Kidney (tissue), 14 donors: ENCODE results near the gene KLB. TPM values are rescaled to one million over a fixed set of nuclear protein-coding genes. Genes with fewer than 3 reads are reported as not detected.
A peak's percentile ranks its signal among the peaks of the same experiment; 100 is the strongest.

Experiments
- DNase-seq, 5 donors: peaks; one replicate each; pipeline ENCODE4 v3.0.0-alpha.2; 2013 to 2020
- FAIRE-seq: peaks from 2 replicates; lab custom pipeline; 2012; peaks lifted over from hg19 to GRCh38; lab: Jason Lieb, UNC
- H3K27ac ChIP-seq, 2 donors: one replicate each; pipeline ENCODE4 v1.7.0; 2013; ENCODE audit warnings: low read depth in 2 of 2, low read length in 2 of 2, inconsistent platforms in 1 of 2
- H3K27me3 ChIP-seq: one replicate; pipeline ENCODE4 v1.7.1; 2013; ENCODE audit warnings: low read length, inconsistent platforms; ENCODE audit not compliant: control insufficient read depth, insufficient read depth
- H3K36me3 ChIP-seq, 3 donors: one replicate each; pipeline versions ENCODE4 v1.7.0 to v1.7.1; 2013; ENCODE audit warnings: low read length in 3 of 3, control low read depth in 1 of 3, inconsistent platforms in 1 of 3; ENCODE audit not compliant: insufficient read depth in 3 of 3, control insufficient read depth in 2 of 3
- H3K4me1 ChIP-seq, 3 donors: one replicate each; pipeline versions ENCODE4 v1.7.0 to v1.7.1; 2013; ENCODE audit warnings: low read length in 3 of 3, inconsistent platforms in 1 of 3, low read depth in 1 of 3; ENCODE audit not compliant: control insufficient read depth in 2 of 3, insufficient read depth in 2 of 3
- H3K4me3 ChIP-seq, 3 donors: one replicate each; pipeline versions ENCODE4 v1.7.0 to v1.8.1; 2013; ENCODE audit warnings: low read length in 3 of 3, control low read depth in 1 of 3, inconsistent platforms in 1 of 3
- H3K9ac ChIP-seq, 3 donors: one replicate each; pipeline versions ENCODE4 v1.7.0 to v1.7.1; 2013; ENCODE audit warnings: low read length in 3 of 3, control low read depth in 1 of 3, inconsistent platforms in 1 of 3
- H3K9me3 ChIP-seq, 3 donors: one replicate each; pipeline versions ENCODE4 v1.7.0 to v1.7.1; 2013; ENCODE audit warnings: low read length in 3 of 3, control low read depth in 1 of 3, inconsistent platforms in 1 of 3; ENCODE audit not compliant: control insufficient read depth in 2 of 3, insufficient read depth in 1 of 3
- CTCF ChIP-seq: IDR thresholded peaks from 3 replicates; pipeline ENCODE4 v1.5.1; 2012; ENCODE audit warnings: mild to moderate bottlenecking, moderate library complexity, borderline replicate concordance; ENCODE audit not compliant: insufficient read depth; ENCODE audit errors: extremely low read depth
- intact Hi-C: fragments of 100-400 bp; cut with DNase I; formaldehyde crosslinking; loops from one replicate; pipeline ENCODE4 v1.11.1; 2022
- polyA plus RNA-seq: library from polyadenylated mRNA; stranded (reverse); fragments of 350-450 nt; fragmentation: Illumina TruSeq; extraction: RNeasy Lipid Tissue Mini Kit (QIAGEN cat#74804); gene quantifications from one replicate; pipeline ENCODE4 v1.2.3, GENCODE V29; 2014; ENCODE audit warnings: low read depth, low replicate concordance; ENCODE audit not compliant: insufficient read depth
- total RNA-seq: library from RNA; stranded (reverse); fragmentation: NEBNext Ultra II Directional; extraction: Animal tissue kit (Norgen Biotek cat#: 25700); gene quantifications from one replicate; pipeline ENCODE4 v1.2.1, GENCODE V29; 2021
- donor health status: control.
- donor health status: control.
- donor health status: control.
- donor health status: control.
- donor health status: control.
- donor health status: DM: yes; HTN: yes; CAD: no.
- donor health status: Normal renal cell carcinoma (clear cell type).

KLB gene
- total and polyA plus RNA-seq, 2 donors from 2014 or later, result 0.41 TPM; not detected in 1

- no peaks in the 10 kb centered on the region for H3K27me3 ChIP-seq
- DNase-seq (peak in 2 of 5 donors; percentile 19 to 64), FAIRE-seq (no peak)
- intact Hi-C loops, result no loop called here
- H3K9ac ChIP-seq, result no peak overlapping the region
- peak overlapping the region in 2 of 3 donors; percentile 64 to 67 for H3K4me3 ChIP-seq
- peaks cover 0 to 11% (median 10%) of the 10 kb centered on the region in 3 donors for H3K4me1 ChIP-seq
- H3K36me3 ChIP-seq, result no peaks in the 10 kb centered on the region
- H3K27ac ChIP-seq, result no peak overlapping the region
- H3K9me3 ChIP-seq, result no peaks in the 10 kb centered on the region
- no peak for TF ChIP-seq CTCF
Measured at GRCh38 chr4:39446483-39446841, 39.7 kb downstream of the KLB start.

GRCh38 chr4:39446842-39447573 is 40.3 kb downstream of the KLB start:
- H3K36me3 ChIP-seq, result peaks cover 0 to 3% (median 1%) of the 10 kb centered on the region in 3 donors
- no peak for FAIRE-seq
- intact Hi-C loops, result no loop called here
- peak; percentile 75 to 90 (median 87) for DNase-seq
- peaks cover 0 to 12% (median 11%) of the 10 kb centered on the region in 3 donors for H3K4me1 ChIP-seq
- no peak overlapping the region for H3K27ac ChIP-seq
- peak overlapping the region; percentile 26 to 67 (median 64) for H3K4me3 ChIP-seq
- no peaks in the 10 kb centered on the region for H3K9me3 ChIP-seq
- TF ChIP-seq CTCF, result no peak
- peak overlapping the region in 1 of 3 donors; percentile 30 for H3K9ac ChIP-seq
- no peaks in the 10 kb centered on the region for H3K27me3 ChIP-seq

GRCh38 chr4:39450618-39451017 is 43.9 kb downstream of the KLB start:
- intact Hi-C loops, result no loop called here
- peaks cover 0 to 12% (median 11%) of the 10 kb centered on the region in 3 donors for H3K4me1 ChIP-seq
- peak in 1 of 5 donors; percentile 30 for DNase-seq

More at GRCh38 chr4:39450618-39451017, 43.9 kb downstream of the KLB start:
- no peaks in the 10 kb centered on the region for H3K9me3 ChIP-seq
- peaks cover 8 to 30% (median 22%) of the 10 kb centered on the region in 3 donors for H3K36me3 ChIP-seq
- TF ChIP-seq CTCF, result no peak
- no peak for FAIRE-seq
- H3K4me3 ChIP-seq, result no peak overlapping the region
- peak overlapping the region in 1 of 2 donors; percentile 26 for H3K27ac ChIP-seq
- no peaks in the 10 kb centered on the region for H3K27me3 ChIP-seq
- H3K9ac ChIP-seq, result no peak overlapping the region
